Activated B cell treated with CpG ODN at 0.5 μM for 24 hours (primary cell): Measurements from ENCODE around the gene TEF. TPM values are rescaled to one million over a fixed set of nuclear protein-coding genes. Genes with fewer than 3 reads are reported as not detected.
A peak's percentile ranks its signal among the peaks of the same experiment; 100 is the strongest.
"Not testable (repeated sequence)": the region's sequence is repeated elsewhere in the genome, so short reads cannot be mapped to it uniquely, and the experiment has no call there.

ENCODE experiments used
- ATAC-seq: fragments of 200-7000 bp; cut with Tn5 transposase; one replicate; pipeline ENCODE4 v1.10.0; 2021; ENCODE audit warnings: low read depth, mild to moderate bottlenecking, moderate library complexity
- CTCF ChIA-PET: fragments of 350-600 bp; sonication (Branson Sonifier 250); formaldehyde crosslinking; loops from one replicate; lab custom pipeline; 2021; ENCODE audit warnings: antibody characterized with exemption; lab: Charles Lee
- POLR2A ChIA-PET: fragments of 350-600 bp; sonication (Branson Sonifier 250); formaldehyde crosslinking; loops from one replicate; lab custom pipeline; 2021; ENCODE audit warnings: antibody characterized with exemption; lab: Charles Lee
- DNase-seq: peaks from one replicate; pipeline ENCODE4 v3.0.0; 2022
- H3K27ac Mint-ChIP-seq: one replicate; pipeline ENCODE4 v1.8.0; 2020; ENCODE audit warnings: mixed read lengths
- H3K27me3 Mint-ChIP-seq: one replicate; pipeline ENCODE4 v1.8.0; 2021; ENCODE audit warnings: mixed read lengths
- H3K36me3 Mint-ChIP-seq: one replicate; pipeline ENCODE4 v1.8.0; 2021; ENCODE audit warnings: low read depth, mixed read lengths
- H3K4me1 Mint-ChIP-seq: one replicate; pipeline ENCODE4 v1.8.0; 2021; ENCODE audit warnings: mixed read lengths
- H3K4me3 Mint-ChIP-seq: one replicate; pipeline ENCODE4 v1.8.0; 2020; ENCODE audit warnings: mild to moderate bottlenecking, mixed read lengths
- H3K9me3 Mint-ChIP-seq: one replicate; pipeline ENCODE4 v1.8.0; 2020; ENCODE audit warnings: mixed read lengths
- intact Hi-C: fragments of 100-400 bp; cut with micrococcal nuclease; formaldehyde crosslinking; loops from one replicate; pipeline ENCODE4 v1.15.1; 2024
- total RNA-seq: library from RNA; stranded (reverse); gene quantifications from 2 replicates; pipeline ENCODE4 v1.2.3, GENCODE V29; 2022
- TF ChIP-seq, protein P1 (sequence below): fragments of 200-600 bp; IDR thresholded peaks from one replicate; pipeline ENCODE4 v1.8.0; 2022; ENCODE audit warnings: antibody characterized with exemption, mild to moderate bottlenecking

TEF gene
- total RNA-seq, 1 donor from 2014 or later = 5.2 TPM

DNA sequence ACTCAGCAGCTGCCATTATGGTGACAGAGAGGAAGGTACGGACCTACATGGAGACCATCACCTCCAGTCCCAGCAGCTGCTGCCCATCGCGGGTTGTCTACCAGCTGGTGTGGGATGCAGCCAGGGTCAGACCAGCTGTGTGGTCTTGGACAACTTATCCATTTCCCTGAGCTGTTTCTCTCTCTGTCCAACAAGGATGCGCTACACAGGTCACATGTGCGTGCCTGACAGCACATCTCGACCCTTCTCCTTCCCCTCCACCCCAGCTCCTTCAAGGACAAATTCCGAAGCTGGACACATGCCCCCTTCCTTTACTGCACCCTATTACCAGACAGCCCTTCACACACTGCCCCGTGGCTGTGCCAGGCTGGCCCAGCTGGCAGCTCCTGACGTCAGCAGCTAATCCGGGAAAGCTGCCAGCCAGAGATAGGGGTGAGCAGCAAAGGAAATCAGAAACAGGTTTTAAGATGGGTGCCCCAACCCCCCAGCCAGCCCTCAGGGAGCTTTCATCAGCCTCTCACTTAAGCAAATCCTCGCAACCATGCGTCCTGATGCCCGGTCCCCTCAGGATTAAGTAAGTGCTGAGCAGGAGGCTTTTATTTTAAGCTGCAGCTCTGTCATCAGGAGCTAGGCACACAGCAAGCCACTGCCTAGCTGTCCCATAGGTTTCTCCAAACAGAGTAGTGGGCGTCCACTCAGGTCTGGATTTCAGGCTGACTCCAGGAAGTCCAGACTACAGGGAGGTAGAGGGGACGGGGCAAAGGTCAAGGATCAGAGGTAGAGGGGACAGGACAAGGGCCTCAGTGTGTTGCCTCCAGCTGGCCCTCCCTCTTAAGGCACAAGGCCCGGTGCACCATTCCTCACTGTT lies 20.3 kb downstream of the TEF start:
- Mint-ChIP-seq H3K27me3 (no peaks in the 10 kb centered on the region), H3K9me3 (no peaks in the 10 kb centered on the region), H3K4me3 (no peak overlapping the region), H3K27ac (no peak overlapping the region), H3K4me1 (peaks cover 24% of the 10 kb centered on the region), H3K36me3 (peaks cover 13% of the 10 kb centered on the region)
- TF ChIP-seq, protein P1, sequence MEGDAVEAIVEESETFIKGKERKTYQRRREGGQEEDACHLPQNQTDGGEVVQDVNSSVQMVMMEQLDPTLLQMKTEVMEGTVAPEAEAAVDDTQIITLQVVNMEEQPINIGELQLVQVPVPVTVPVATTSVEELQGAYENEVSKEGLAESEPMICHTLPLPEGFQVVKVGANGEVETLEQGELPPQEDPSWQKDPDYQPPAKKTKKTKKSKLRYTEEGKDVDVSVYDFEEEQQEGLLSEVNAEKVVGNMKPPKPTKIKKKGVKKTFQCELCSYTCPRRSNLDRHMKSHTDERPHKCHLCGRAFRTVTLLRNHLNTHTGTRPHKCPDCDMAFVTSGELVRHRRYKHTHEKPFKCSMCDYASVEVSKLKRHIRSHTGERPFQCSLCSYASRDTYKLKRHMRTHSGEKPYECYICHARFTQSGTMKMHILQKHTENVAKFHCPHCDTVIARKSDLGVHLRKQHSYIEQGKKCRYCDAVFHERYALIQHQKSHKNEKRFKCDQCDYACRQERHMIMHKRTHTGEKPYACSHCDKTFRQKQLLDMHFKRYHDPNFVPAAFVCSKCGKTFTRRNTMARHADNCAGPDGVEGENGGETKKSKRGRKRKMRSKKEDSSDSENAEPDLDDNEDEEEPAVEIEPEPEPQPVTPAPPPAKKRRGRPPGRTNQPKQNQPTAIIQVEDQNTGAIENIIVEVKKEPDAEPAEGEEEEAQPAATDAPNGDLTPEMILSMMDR = no peak
- DNase-seq = no peak
- no peak for ATAC-seq
- intact Hi-C loops = loop anchor here (5.0 kb wide), 1 partner anchor 195 kb away; no protein-coding TSS in a partner anchor
- POLR2A ChIA-PET = interaction anchor here (0.6 kb wide), 1 partner anchor 648 kb away, joined by 3 read pairs; no protein-coding TSS in a partner anchor
- CTCF ChIA-PET = interaction anchor here (1.0 to 6.6 kb wide), 7 partner anchors 20 to 196 kb away, joined by 3 to 111 read pairs (median 19); partner anchors contain the start of gene TEF

DNA sequence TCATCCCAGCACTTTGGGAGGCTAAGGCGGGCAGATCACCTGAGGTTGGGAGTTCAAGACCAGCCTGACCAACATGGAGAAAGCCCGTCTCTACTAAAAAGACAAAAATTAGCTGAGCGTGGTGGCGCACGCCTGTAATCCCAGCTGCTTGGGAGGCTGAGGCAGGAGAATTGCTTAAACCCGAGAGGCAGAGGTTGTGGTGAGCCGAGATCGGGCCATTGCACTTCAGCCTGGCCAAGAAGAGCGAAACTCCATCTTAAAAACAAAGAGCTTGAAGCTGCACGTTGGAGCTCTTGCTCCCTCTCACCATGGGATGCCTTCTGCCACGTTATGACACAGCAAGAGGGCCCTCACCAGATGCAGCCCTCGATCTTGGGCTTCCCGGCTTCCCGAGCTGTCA lies 21.1 kb downstream of the TEF start:
- not testable (repeated sequence) for ATAC-seq, DNase-seq, H3K9me3 Mint-ChIP-seq, H3K27ac Mint-ChIP-seq, H3K4me3 Mint-ChIP-seq, H3K27me3 Mint-ChIP-seq, H3K36me3 Mint-ChIP-seq
- intact Hi-C loops = loop anchor here (1.0 to 5.0 kb wide), 4 partner anchors 98 to 194 kb away; no protein-coding TSS in a partner anchor
- ChIA-PET CTCF (interaction anchor here (0.9 to 6.6 kb wide), 11 partner anchors 10 to 196 kb away, joined by 3 to 111 read pairs (median 9); partner anchors contain the start of genes PMM1 and TEF), POLR2A (interaction anchor here (1.6 kb wide), 1 partner anchor 115 kb away, joined by 18 read pairs; no protein-coding TSS in a partner anchor)
- H3K4me1 Mint-ChIP-seq = peaks cover 31% of the 10 kb centered on the region

DNA sequence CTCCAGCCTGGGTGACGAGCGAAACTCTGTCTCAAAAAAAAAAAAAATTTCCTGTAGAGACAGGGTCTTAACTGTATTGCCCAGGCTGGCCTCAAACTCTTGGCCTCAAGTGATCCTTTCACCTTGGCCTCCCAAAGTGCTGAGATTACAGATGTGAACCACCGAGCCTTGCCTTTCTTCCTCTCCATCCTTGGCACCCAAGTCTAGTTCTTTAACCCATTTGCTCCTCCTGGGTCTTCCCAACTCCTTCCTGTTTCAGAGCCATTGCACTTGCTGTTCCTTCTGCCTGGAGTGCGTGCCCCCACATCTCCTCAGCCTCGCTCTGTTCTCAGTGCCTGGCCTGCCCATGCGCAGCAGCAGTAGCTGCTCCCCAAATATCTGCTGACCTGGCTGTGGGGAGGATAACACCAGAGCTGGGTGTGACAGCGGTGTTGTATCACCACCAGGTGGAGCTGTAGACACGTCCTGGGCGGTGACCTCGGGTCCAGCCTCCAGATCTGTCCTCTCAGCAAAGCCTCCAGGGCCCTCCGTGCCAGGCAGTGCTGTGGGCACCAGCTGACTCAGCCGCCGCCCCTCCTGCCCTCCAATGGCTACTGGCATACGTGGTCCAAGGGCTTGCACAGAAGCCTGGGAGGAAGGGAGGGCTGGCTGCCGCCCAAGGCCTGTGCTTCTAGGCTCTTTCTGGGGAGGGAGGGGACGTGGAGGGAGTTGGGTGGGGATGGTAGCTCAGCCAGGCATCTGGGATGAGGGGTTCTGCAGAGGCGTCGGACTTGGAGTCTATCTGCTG lies 22.0 kb downstream of the TEF start:
- ATAC-seq = peak; percentile 87
- intact Hi-C loops = loop anchor here (1.0 to 5.0 kb wide), 6 partner anchors 43 to 194 kb away; partner anchors contain the start of gene TOB2
- peak; percentile 69 for DNase-seq
- Mint-ChIP-seq H3K27me3 (no peaks in the 10 kb centered on the region), H3K9me3 (no peaks in the 10 kb centered on the region), H3K27ac (peak overlapping the region; percentile 20), H3K36me3 (no peaks in the 10 kb centered on the region), H3K4me1 (peaks cover 37% of the 10 kb centered on the region), H3K4me3 (no peak overlapping the region)
- POLR2A ChIA-PET = interaction anchor here (0.6 to 2.7 kb wide), 11 partner anchors 22 to 129 kb away, joined by 3 to 18 read pairs (median 6); partner anchors contain the start of genes ACO2, PHF5A and TEF
- CTCF ChIA-PET = interaction anchor here (0.6 to 6.6 kb wide), 30 partner anchors 11 to 195 kb away, joined by 3 to 111 read pairs (median 5); partner anchors contain the start of genes ACO2, PHF5A, PMM1 and TEF
- TF ChIP-seq, protein P1 = peak; percentile 33

DNA sequence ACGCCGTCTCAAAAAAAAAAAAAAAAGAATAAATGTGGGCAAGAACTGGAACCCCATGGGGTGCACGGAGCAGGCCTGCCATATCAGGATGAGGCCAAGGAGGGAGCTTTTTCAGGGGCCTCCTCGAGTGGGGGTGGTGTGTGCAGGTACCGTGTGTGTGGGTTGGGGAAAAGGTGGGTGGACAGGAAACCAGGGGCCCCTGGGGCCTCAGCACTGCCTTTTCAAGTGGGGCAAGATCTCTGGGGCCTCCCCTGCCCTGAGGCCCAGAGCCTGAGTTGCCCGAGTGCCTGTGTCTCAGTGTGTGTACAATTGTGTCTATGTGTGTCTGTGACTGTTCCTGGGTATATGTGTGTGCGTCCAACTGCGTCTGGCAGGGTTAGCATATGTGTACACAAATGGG lies 23.8 kb downstream of the TEF start:
- Mint-ChIP-seq H3K27me3 (no peaks in the 10 kb centered on the region), H3K4me3 (no peak overlapping the region), H3K4me1 (peaks cover 41% of the 10 kb centered on the region), H3K27ac (peak overlapping the region; percentile 78), H3K36me3 (no peaks in the 10 kb centered on the region), H3K9me3 (no peaks in the 10 kb centered on the region)
- CTCF ChIA-PET = interaction anchor here (4.9 to 6.6 kb wide), 3 partner anchors 95 to 121 kb away, joined by 91 to 111 read pairs (median 99); no protein-coding TSS in a partner anchor
- intact Hi-C loops = no loop called here
- POLR2A ChIA-PET = interaction anchor here (0.5 to 2.7 kb wide), 12 partner anchors 13 to 706 kb away, joined by 3 to 15 read pairs (median 4); partner anchors contain the start of genes ACO2, PHF5A and TEF
- ATAC-seq = peak; percentile 62
- peak; percentile 31 for DNase-seq
- TF ChIP-seq, protein P1 = no peak

DNA sequence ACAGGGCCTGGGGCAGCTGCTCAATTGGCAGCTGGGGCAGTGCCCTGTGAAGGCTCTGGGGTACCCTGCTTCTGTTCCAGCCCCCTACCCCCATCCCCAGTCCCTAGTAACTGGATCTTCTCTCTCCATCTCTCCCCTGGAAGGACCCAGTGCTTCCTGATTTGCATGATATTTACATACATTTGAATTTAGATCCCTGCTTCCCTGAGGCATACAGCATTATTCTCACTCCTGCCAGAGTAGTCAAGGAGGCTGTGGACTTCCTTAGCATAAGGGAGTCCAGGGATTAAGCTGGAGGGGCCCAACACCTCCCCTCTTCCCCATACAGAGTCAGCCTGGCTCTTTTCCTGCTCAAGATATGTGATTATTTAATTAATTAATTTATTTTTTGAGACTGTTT lies 24.7 kb downstream of the TEF start:
- DNase-seq (no peak), ATAC-seq (no peak)
- ChIA-PET POLR2A (interaction anchor here (0.7 to 1.7 kb wide), 7 partner anchors 25 to 215 kb away, joined by 3 to 13 read pairs (median 4); partner anchors contain the start of genes TEF and XRCC6), CTCF (interaction anchor here (1.5 to 6.5 kb wide), 2 partner anchors 40 to 94 kb away, joined by 3 to 91 read pairs; partner anchors contain the start of gene TOB2)
- peak overlapping the region; percentile 52 for H3K27ac Mint-ChIP-seq
- H3K9me3 Mint-ChIP-seq = no peaks in the 10 kb centered on the region
- H3K27me3 Mint-ChIP-seq = no peaks in the 10 kb centered on the region
- H3K36me3 Mint-ChIP-seq = no peaks in the 10 kb centered on the region
- TF ChIP-seq, protein P1 = no peak
- H3K4me1 Mint-ChIP-seq = peaks cover 46% of the 10 kb centered on the region
- intact Hi-C loops = no loop called here
- H3K4me3 Mint-ChIP-seq = peak overlapping the region; percentile 11
